Stimulated activated CD4-positive, alpha-beta T cell treated with anti-CD3 and anti-CD28 coated beads, Interleukin-1b, Interleukin-23, amount 100 ng/mL, for 1 hour (primary cell): ENCODE measurements around the gene SPACA9.
A peak's percentile ranks its signal among the peaks of the same experiment; 100 is the strongest.

Experiments
- DNase-seq, 2 donors: peaks; one replicate each; pipeline ENCODE4 v3.0.0-alpha.2; 2020; ENCODE audit warnings: low read depth in 2 of 2

SPACA9 gene

GRCh38 chr9:132863096-132863495 is 15.6 kb upstream of the SPACA9 start:
- DNase-seq, result no peak

DNA sequence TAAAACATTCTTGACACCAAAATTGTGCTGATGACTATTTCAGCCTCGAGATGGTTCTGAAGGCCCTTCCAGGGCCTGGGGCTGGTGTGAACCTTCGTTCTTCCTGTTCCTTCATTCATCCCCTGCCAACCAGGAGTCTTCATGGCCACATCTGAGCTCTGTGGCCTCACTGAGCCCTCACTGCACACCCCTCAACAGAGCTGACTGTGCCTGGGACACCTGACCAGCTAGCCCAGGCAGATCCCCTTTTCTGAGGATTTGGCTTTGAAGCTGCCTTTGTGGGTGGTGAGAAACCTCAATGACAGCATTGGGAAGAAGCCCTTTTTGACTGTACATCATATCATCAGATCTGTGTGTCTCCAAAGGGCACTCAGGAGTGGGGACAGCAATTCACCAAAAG is 14.4 kb upstream of the SPACA9 start:
- no peak for DNase-seq

- DNase-seq, result no peak
These were observed 14.0 kb upstream of the SPACA9 start for GRCh38 chr9:132864691-132865090.

DNA sequence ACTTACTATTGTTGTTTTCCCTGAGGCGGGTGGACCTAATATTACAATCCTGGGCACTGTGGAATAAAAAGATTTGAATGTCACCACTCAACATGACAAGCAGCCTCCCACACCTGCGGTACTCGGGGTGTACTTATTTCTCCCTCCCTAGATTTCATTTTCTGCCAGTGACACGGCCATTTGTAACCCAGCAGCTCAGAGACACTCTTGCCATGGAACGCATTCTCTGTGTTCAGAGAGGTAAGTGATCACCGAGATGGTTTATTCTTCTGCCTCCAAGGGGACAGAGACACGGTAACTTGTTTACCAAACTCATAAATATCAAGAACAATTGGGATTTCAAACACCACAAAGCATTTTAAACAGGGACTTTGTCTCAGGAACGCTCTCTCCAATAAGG is 11.8 kb upstream of the SPACA9 start:
- DNase-seq, result no peak

DNA sequence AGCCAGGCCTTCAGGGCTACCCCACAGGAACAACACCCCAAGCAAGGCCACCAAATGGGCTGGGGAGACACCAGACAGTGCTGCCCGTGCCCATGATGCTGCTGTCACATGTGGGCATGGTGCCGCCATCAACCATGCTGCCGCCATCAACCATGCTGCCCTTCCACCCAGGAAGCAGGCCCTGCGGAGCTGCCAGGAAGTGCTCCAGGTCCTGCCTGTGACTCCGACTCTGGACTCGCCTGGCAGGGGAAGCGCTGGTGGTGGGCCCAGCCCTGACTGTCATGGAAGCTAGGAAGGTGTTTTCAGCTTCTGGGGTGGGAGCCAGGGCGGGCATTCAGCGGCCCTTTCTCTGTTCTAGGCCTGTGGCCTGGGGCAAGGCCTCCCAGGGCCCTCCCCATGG is 9.4 kb upstream of the SPACA9 start:
- no peak for DNase-seq

DNA sequence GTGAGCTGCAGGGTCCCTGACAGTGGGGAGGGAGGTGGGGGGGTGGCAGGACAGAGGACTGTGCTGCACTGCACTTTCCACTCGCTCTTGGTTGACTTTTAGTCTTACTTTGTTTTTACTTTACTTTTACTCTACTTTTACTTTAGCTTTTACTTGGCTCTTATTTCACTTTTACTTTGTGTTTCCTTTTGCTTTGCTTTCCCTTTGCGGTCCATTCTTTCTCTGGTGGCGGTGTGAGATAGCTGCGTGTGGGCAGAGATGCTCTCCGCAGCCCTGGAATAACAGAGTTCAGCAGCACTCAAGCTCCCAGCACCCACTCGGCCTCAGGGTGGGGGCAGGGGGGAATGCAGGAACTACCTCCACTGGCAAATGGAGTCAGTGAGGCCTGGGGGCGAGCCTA is 5.3 kb upstream of the SPACA9 start:
- DNase-seq, result no peak

DNA sequence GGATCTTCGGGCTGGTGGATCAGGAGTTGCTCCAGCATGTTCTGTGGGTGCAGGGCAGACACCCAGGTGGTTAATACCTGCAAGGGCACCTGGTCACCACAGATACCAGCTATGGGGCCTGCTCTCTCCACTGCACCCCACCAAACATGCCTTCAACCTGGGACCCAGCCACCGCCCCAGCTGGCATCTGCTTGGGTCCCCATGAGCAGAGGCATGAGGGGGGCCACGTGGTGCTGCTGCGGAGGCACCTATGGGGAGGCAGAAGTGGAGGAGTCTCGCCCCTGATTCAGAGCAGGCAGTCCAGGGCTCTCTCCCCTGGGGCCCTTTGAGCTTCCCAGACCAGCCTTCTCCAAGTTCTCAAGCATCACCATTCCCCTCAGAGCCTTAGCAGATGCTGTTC is 3.5 kb upstream of the SPACA9 start:
- no peak for DNase-seq

GRCh38 chr9:132876849-132877248 is 1.8 kb upstream of the SPACA9 start:
- DNase-seq, result no peak

DNA sequence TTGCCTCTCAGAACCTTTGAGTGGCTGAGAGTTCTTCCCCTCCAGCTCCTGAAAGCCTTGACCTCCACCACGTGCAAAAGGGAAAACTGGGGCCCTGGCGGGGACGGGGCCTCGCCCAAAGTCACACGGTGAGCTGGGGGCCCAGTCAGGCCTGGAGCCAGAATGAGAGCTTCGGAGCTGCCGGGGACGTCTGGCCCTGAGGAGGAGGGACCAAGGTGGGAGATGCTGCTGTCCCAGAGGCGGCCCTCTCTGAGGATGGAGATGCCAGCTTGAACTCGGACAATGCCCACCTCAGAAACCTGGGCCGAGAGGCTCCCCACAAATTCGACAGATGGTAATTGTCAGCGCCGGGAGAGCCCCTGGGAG is 1.3 kb upstream of the SPACA9 start:
- DNase-seq, result no peak

DNA sequence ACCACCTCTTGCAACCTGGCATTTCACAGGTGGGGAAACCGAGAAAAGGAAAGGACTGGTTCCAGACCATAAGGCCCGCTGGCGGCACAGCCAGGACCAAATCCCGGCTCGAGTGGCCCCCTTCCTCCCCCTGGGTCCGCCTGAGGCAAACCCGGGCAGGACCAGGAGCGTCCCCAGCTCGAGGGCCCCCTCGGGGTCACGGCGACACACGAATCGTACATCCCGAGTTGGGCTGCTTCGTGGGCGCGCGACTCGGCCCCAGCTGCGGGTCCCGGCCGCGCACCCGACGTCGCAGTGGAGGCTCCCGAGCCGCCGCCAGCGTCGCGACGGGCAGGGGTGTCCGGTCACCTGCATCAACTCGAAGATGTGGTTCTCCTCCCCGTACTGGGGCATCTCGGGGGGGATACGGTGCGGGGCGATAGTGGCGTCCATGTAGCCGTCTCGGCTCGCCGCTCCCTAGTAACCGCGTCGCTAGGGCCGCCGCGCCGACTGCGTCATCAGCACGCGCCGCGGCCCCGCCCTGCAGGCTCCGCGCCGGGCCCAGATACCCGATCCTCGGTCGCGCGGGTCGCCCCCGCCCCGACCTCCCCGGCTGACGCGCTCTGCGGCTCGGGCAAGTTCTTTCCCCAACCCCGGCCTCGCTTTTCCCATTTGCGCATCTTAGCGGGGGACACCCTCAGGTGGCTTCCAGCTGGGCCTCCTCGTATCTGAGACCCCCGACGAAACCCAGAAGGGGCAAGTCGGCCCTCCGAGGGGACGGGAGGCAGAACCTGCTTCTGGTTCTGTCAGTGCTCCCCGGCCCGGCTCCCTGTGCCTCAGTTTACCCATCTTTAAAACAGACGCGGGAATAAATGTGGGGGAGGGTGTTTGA is 639 bp upstream of the SPACA9 start, which contains the start of gene AK8:
Gene AK8 (minus strand): TSS at position 461 of the 871 bp plus-strand sequence. CDS start 29 bp downstream, at position 432.
- peak; percentile 37 to 53 for DNase-seq

GRCh38 chr9:132879457-132880323 is 992 bp downstream of the SPACA9 start:
- no peak for DNase-seq

DNA sequence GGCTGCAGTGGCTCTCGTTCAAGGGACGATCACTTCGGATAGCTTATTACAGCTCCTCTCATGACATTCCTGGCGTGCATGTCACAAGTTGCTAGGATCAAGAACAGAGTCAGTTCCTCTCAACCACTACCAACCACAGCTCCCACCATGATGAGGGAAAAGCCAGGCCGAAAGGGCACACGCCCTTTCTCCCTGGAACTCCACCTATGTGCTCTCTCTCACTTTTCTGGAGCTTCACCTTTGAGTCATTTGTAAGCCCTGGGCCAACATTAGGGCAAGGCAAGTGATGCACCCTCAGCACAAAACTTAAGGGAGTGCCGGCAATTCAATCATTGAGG is 1.6 kb downstream of the SPACA9 start:
- DNase-seq, result no peak

GRCh38 chr9:132881826-132882225 is 3.1 kb downstream of the SPACA9 start:
- DNase-seq, result no peak

DNA sequence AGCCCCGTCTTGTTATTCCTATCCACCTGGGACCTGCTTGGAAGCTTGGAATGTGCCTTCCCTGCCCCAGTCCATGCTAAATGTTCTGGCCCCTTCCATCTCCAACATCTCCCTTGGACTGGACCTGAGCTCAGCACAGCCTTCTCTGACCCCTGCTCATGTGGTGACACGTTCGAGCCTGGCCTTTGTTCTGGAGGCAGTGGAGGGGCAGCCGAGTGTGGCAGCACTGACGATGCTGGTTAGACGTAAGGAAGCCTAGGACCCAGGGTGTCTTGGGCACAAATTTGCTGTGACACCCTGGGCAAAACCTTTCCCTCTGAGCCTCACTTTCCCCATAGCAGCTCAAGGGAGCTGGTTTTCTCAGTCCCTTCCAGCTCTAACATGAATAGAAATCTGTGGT is 3.9 kb downstream of the SPACA9 start:
- no peak for DNase-seq

- DNase-seq, result no peak
These were observed 4.9 kb downstream of the SPACA9 start for GRCh38 chr9:132883349-132884294.

DNA sequence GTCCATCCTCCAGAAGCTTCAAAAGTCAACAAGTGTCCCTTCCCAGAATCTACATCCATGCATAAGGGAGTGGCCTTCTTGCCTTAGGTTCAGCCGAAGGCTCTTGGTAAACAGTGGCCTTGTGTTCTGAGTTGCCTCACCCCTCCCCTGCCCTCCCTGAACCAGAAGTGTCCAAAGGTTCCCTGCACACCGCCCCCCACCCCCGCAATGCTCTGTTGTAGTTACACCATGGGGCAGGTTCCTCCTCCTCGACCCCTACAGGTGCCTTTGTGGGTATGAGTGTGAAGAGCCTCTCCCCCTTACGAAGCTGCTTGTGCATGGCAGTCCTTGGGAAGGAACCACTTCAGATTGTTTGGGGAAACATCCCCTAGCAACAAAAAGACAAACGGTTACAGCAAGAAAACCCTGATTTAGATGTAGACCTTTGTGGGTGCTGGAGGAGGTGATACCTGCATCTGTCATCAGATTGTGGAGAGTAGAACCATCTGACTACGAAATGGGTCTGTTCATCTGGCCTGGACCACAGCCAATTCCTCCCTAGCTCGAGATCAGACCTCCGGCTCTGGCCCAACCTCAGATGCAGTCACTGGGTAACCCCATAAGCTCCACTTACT is 7.1 kb downstream of the SPACA9 start:
- DNase-seq, result no peak

DNA sequence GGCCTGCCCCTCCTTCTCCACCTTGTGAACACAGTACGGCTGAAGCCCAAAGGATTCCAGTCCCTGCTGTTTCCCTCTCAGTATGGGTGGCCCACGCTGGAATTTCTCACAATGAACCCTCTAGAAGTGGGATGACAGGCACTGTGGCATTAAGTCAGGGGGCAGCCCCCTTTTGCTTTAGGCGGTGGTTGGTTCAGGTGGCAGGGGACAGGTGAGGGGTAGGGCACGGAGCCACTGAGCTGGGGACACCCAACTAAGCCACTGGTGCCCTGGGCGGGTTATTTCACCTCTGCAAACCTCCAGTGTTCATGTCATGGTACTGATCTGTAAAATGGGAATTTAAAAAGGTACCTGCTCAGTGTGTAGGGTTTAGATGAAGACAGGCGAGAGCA is 7.6 kb downstream of the SPACA9 start:
- no peak for DNase-seq

- DNase-seq, result no peak
These were observed 8.8 kb downstream of the SPACA9 start for GRCh38 chr9:132887181-132888120.

- DNase-seq, result no peak
These were observed 9.5 kb downstream of the SPACA9 start for GRCh38 chr9:132888151-132888550.

GRCh38 chr9:132892400-132892799 is 13.7 kb downstream of the SPACA9 start:
- no peak for DNase-seq
